ENCODE measurements around the gene PTCD3. TPM values are rescaled to one million over a fixed set of nuclear protein-coding genes. Genes with fewer than 3 reads are reported as not detected.

The PTCD3 gene
- total RNA-seq, 6 experiments from 2014 or later, result 59.5 to 75.4 (median 69.3) TPM

DNA sequence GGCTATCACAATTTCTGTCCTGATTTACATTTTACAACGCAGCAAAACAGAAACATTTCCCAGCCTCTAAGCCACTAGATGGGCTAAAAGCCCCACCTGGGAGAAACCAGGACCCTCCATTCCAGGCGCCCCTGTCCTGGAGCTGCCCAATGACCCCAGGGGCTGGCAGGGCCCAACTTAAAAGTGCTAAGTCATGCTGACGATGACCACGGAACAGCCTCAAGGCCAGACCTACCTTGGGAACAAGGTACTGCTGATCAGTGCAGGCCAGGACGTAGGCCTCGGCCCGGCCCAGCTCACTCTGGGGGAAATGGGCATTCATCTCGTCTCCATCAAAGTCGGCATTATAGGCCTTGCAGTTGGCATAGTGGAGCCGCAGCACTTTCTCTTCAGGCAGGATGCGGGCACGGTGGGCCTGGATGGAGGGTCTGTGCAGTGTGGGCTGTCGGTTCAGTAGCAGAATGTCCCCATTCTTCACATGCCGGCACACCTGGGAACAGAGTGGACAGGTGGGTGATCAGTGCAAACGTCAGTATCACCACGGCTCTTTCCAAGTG, 36.2 kb upstream of the PTCD3 start:
- Mint-ChIP-seq H3K36me3 (ENCODE audit: low read depth) (peaks cover 45% of the 10 kb centered on the region), H3K4me3 (no peak overlapping the region), H3K27ac (no peak overlapping the region), H3K4me1 (ENCODE audit: low read depth) (peaks cover 46% of the 10 kb centered on the region), H3K27me3 (ENCODE audit: insufficient read depth) (no peaks in the 10 kb centered on the region), H3K9me3 (no peaks in the 10 kb centered on the region)
- TF ChIP-seq CTCF (IDR thresholded peaks at IDR 0.05), result no peak
- DNase-seq, result no peak

DNA sequence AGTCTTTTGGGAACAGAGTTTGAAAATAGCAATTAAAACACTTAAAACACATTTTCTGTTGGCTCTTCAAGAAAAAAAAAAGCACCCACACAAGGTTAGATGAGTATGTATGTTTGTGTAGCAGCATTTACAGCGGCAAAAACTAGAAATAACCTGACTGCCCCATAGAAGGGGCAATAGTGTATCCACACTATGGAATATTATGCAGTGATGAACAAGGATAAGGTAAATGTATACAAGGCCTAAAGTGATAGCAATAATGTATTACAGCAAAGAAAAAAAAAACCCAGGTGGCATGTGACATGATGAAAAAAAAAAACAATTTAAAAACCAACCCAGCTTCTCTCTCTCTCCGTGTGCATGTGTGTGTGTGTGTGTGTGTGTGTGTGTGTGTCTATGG, 35.2 kb upstream of the PTCD3 start:
- Mint-ChIP-seq H3K9me3 (no peaks in the 10 kb centered on the region), H3K36me3 (ENCODE audit: low read depth) (peaks cover 36% of the 10 kb centered on the region), H3K27me3 (ENCODE audit: insufficient read depth) (no peaks in the 10 kb centered on the region), H3K4me3 (no peak overlapping the region), H3K27ac (no peak overlapping the region), H3K4me1 (ENCODE audit: low read depth) (peaks cover 36% of the 10 kb centered on the region)
- TF ChIP-seq CTCF (IDR thresholded peaks at IDR 0.05), result no peak
- DNase-seq, result no peak

- TF ChIP-seq CTCF (IDR thresholded peaks at IDR 0.05), result no peak
- H3K4me3 Mint-ChIP-seq, result no peak overlapping the region
- no peak for DNase-seq
Observed at GRCh38 chr2:86072271-86072858, 33.7 kb upstream of the PTCD3 start.

DNA sequence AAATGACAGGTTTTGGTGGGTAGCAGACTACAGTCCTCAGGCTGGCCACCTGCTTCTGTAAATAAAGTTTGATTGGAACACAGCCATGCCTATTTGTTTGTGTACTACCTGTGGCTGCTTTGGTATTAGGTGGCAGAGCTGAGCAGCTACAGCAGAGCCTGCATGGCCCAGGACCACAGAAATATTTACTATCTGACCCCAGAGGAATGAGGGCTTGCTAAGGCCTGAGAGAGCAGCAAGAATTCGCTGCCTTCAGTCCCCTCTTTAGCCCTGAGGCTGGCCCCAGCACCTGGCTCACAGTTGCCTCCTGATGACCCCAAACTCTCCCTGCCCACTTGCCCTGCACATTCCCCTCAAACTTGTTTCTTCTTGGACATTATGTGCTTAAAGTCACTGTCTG, 32.8 kb upstream of the PTCD3 start:
- DNase-seq, result no peak
- Mint-ChIP-seq H3K36me3 (ENCODE audit: low read depth) (peaks cover 33% of the 10 kb centered on the region), H3K27ac (no peak overlapping the region; the same call in 1 of the 2 replicates), H3K27me3 (ENCODE audit: insufficient read depth) (no peaks in the 10 kb centered on the region), H3K9me3 (no peaks in the 10 kb centered on the region), H3K4me3 (no peak overlapping the region), H3K4me1 (ENCODE audit: low read depth) (peaks cover 13% of the 10 kb centered on the region)
- TF ChIP-seq CTCF (IDR thresholded peaks at IDR 0.05), result no peak

More at GRCh38 chr2:86072271-86072858, 33.7 kb upstream of the PTCD3 start:
- Mint-ChIP-seq H3K4me1 (ENCODE audit: low read depth) (peaks cover 21% of the 10 kb centered on the region), H3K36me3 (ENCODE audit: low read depth) (peaks cover 33% of the 10 kb centered on the region), H3K9me3 (no peaks in the 10 kb centered on the region), H3K27me3 (ENCODE audit: insufficient read depth) (no peaks in the 10 kb centered on the region), H3K27ac (peak overlapping the region; percentile 20; the same call in 1 of the 2 replicates)

DNA sequence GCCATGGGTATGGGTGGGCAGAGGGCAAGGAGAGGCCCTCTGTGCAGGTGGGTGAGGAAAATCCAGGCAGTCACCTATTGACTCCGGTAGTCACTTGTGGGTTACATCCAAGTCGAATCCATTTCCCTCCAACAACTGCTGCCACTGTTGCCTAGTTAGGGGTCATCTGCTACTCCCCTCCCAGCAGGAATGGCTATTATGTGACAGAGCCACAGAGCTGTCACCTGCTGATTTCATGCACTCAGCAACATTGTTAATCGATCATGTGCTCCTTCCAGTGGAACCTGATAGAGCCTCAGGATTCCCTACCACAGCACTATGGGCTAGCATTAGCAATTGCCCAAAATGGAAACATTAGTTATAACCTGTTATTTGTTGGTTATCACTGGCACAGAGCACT, 31.8 kb upstream of the PTCD3 start:
- H3K9me3 Mint-ChIP-seq, result no peaks in the 10 kb centered on the region

More for the DNA sequence above, 31.8 kb upstream of the PTCD3 start:
- H3K36me3 Mint-ChIP-seq (ENCODE audit: low read depth), result peaks cover 35% of the 10 kb centered on the region
- no peaks in the 10 kb centered on the region; the same call in 1 of the 2 replicates for H3K27me3 Mint-ChIP-seq (ENCODE audit: insufficient read depth)
- H3K4me1 Mint-ChIP-seq (ENCODE audit: low read depth), result peaks cover 4% of the 10 kb centered on the region
- no peak for DNase-seq
- H3K27ac Mint-ChIP-seq, result no peak overlapping the region
- H3K4me3 Mint-ChIP-seq, result no peak overlapping the region
- TF ChIP-seq CTCF (IDR thresholded peaks at IDR 0.05), result no peak

All from HFFc6 (cell line).